ENCODE measurements around the gene IFI6. TPM values are rescaled to one million over a fixed set of nuclear protein-coding genes. Genes with fewer than 3 reads are reported as not detected.

The IFI6 gene
- total and polyA plus RNA-seq, 3 donors from 2014 or later: 88.9 to 288 (median 120) TPM

GRCh38 chr1:27690183-27690582 is 18.2 kb upstream of the IFI6 start:
- Histone ChIP-seq H3K27me3 (no peaks in the 10 kb centered on the region), H3K4me3 (no peak overlapping the region), H3K4me1 (peaks cover 3% of the 10 kb centered on the region), H3K36me3 (ENCODE audit: low read depth, missing control alignments) (no peaks in the 10 kb centered on the region), H3K27ac (no peak overlapping the region), H3K9me3 (no peaks in the 10 kb centered on the region)
- intact Hi-C loops (cut with DNase I; ENCODE audit: low total_unique reads): no loop called here
- DNase-seq: no peak
- TF ChIP-seq POLR2A (IDR thresholded peaks at IDR 0.05): no peak
- no peak for TF ChIP-seq CTCF (IDR thresholded peaks at IDR 0.05)
- 66 to 77% methylated on average over 2 of the region's 2 CpGs for WGBS, 2 donors

GRCh38 chr1:27689423-27690173 is 17.6 kb upstream of the IFI6 start:
- no peak overlapping the region for H3K4me3 ChIP-seq
- no peak overlapping the region for H3K27ac ChIP-seq
- intact Hi-C loops (cut with DNase I; ENCODE audit: low total_unique reads): no loop called here
- no peaks in the 10 kb centered on the region for H3K36me3 ChIP-seq (ENCODE audit: low read depth, missing control alignments)
- 49 to 60% methylated on average over 4 of the region's 4 CpGs for WGBS, 2 donors
- no peaks in the 10 kb centered on the region for H3K27me3 ChIP-seq
- TF ChIP-seq POLR2A (IDR thresholded peaks at IDR 0.05) (no peak), CTCF (IDR thresholded peaks at IDR 0.05) (no peak)
- peaks cover 3% of the 10 kb centered on the region for H3K4me1 ChIP-seq
- no peak for DNase-seq
- no peaks in the 10 kb centered on the region for H3K9me3 ChIP-seq

- WGBS, 2 donors: 87 to 96% methylated on average over 5 of the region's 5 CpGs
- Histone ChIP-seq H3K9me3 (no peaks in the 10 kb centered on the region), H3K36me3 (ENCODE audit: low read depth, missing control alignments) (no peaks in the 10 kb centered on the region), H3K27ac (no peak overlapping the region), H3K27me3 (no peaks in the 10 kb centered on the region), H3K4me3 (no peak overlapping the region), H3K4me1 (peaks cover 3% of the 10 kb centered on the region)
- TF ChIP-seq CTCF (IDR thresholded peaks at IDR 0.05): no peak
- no peak for TF ChIP-seq POLR2A (IDR thresholded peaks at IDR 0.05)
- intact Hi-C loops (cut with DNase I; ENCODE audit: low total_unique reads): no loop called here
- no peak for DNase-seq
These were observed 15.9 kb upstream of the IFI6 start for GRCh38 chr1:27687906-27688305.

- TF ChIP-seq CTCF (IDR thresholded peaks at IDR 0.05) (no peak), POLR2A (IDR thresholded peaks at IDR 0.05) (no peak)
- Histone ChIP-seq H3K27me3 (no peaks in the 10 kb centered on the region), H3K4me1 (peaks cover 3% of the 10 kb centered on the region), H3K27ac (no peak overlapping the region), H3K36me3 (ENCODE audit: low read depth, missing control alignments) (no peaks in the 10 kb centered on the region), H3K4me3 (no peak overlapping the region), H3K9me3 (no peaks in the 10 kb centered on the region)
- intact Hi-C loops (cut with DNase I; ENCODE audit: low total_unique reads): no loop called here
- 79 to 88% methylated on average over 12 to 16 of the region's 21 CpGs for WGBS, 2 donors
- DNase-seq: no peak
These were observed 14.4 kb upstream of the IFI6 start for GRCh38 chr1:27686223-27686990.

Data from testis (tissue), 3 donors.